ENCODE results near the gene RALGDS. TPM values are rescaled to one million over a fixed set of nuclear protein-coding genes. Genes with fewer than 3 reads are reported as not detected.

RALGDS gene
- total RNA-seq, 1 experiment from 2014 or later = 13.7 TPM

GRCh38 chr9:133060417-133060841 is 60.6 kb downstream of the RALGDS start:
- Mint-ChIP-seq H3K27ac (ENCODE audit: unreplicated experiment) (no peak overlapping the region), H3K27me3 (ENCODE audit: unreplicated experiment) (no peaks in the 10 kb centered on the region), H3K4me3 (ENCODE audit: low read depth, unreplicated experiment) (no peak overlapping the region), H3K9me3 (ENCODE audit: low read depth, unreplicated experiment) (no peaks in the 10 kb centered on the region), H3K4me1 (ENCODE audit: low read depth, unreplicated experiment) (no peaks in the 10 kb centered on the region), H3K36me3 (ENCODE audit: insufficient read depth, unreplicated experiment) (peaks cover 16% of the 10 kb centered on the region)
- TF ChIP-seq CTCF (IDR thresholded peaks at IDR 0.05; ENCODE audit: unreplicated experiment) = no peak
- intact Hi-C loops (cut with micrococcal nuclease; ENCODE audit: unreplicated experiment) = no loop called here
- CTCF ChIA-PET = interaction anchor here (0.6 kb wide), 1 partner anchor 218 kb away, joined by 6 read pairs; no protein-coding TSS in a partner anchor
- BruUV-seq (replicated peaks) = no TSS peak
- no peak for DNase-seq

- intact Hi-C loops (cut with micrococcal nuclease; ENCODE audit: unreplicated experiment) = no loop called here
- no peak for DNase-seq
- CTCF ChIA-PET = no interaction called here
- Mint-ChIP-seq H3K27ac (ENCODE audit: unreplicated experiment) (no peak overlapping the region), H3K36me3 (ENCODE audit: insufficient read depth, unreplicated experiment) (peaks cover 16% of the 10 kb centered on the region), H3K4me1 (ENCODE audit: low read depth, unreplicated experiment) (no peaks in the 10 kb centered on the region), H3K27me3 (ENCODE audit: unreplicated experiment) (no peaks in the 10 kb centered on the region), H3K9me3 (ENCODE audit: low read depth, unreplicated experiment) (no peaks in the 10 kb centered on the region), H3K4me3 (ENCODE audit: low read depth, unreplicated experiment) (no peak overlapping the region)
- no peak for TF ChIP-seq CTCF (IDR thresholded peaks at IDR 0.05; ENCODE audit: unreplicated experiment)
- no TSS peak for BruUV-seq (replicated peaks)
Observed at GRCh38 chr9:133059623-133060022, 61.4 kb downstream of the RALGDS start.

GRCh38 chr9:133058550-133059320 is 62.3 kb downstream of the RALGDS start:
- Mint-ChIP-seq H3K4me3 (ENCODE audit: low read depth, unreplicated experiment) (no peak overlapping the region), H3K27ac (ENCODE audit: unreplicated experiment) (no peak overlapping the region), H3K9me3 (ENCODE audit: low read depth, unreplicated experiment) (no peaks in the 10 kb centered on the region), H3K36me3 (ENCODE audit: insufficient read depth, unreplicated experiment) (peaks cover 22% of the 10 kb centered on the region), H3K27me3 (ENCODE audit: unreplicated experiment) (no peaks in the 10 kb centered on the region), H3K4me1 (ENCODE audit: low read depth, unreplicated experiment) (no peaks in the 10 kb centered on the region)
- intact Hi-C loops (cut with micrococcal nuclease; ENCODE audit: unreplicated experiment) = no loop called here
- CTCF ChIA-PET = no interaction called here
- BruUV-seq (replicated peaks) = no TSS peak
- no peak for TF ChIP-seq CTCF (IDR thresholded peaks at IDR 0.05; ENCODE audit: unreplicated experiment)
- DNase-seq = no peak

GRCh38 chr9:133058071-133058470 is 63.0 kb downstream of the RALGDS start:
- H3K4me1 Mint-ChIP-seq (ENCODE audit: low read depth, unreplicated experiment) = no peaks in the 10 kb centered on the region
- intact Hi-C loops (cut with micrococcal nuclease; ENCODE audit: unreplicated experiment) = no loop called here
- TSS peak; percentile 65 for BruUV-seq (replicated peaks)
- DNase-seq = no peak
- H3K36me3 Mint-ChIP-seq (ENCODE audit: insufficient read depth, unreplicated experiment) = peaks cover 25% of the 10 kb centered on the region
- H3K27me3 Mint-ChIP-seq (ENCODE audit: unreplicated experiment) = no peaks in the 10 kb centered on the region
- CTCF ChIA-PET = no interaction called here
- H3K9me3 Mint-ChIP-seq (ENCODE audit: low read depth, unreplicated experiment) = no peaks in the 10 kb centered on the region
- TF ChIP-seq CTCF (IDR thresholded peaks at IDR 0.05; ENCODE audit: unreplicated experiment) = no peak
- H3K27ac Mint-ChIP-seq (ENCODE audit: unreplicated experiment) = no peak overlapping the region
- H3K4me3 Mint-ChIP-seq (ENCODE audit: low read depth, unreplicated experiment) = no peak overlapping the region
